HG02759 (cell line): ENCODE data around the gene CORO7.
"Not testable (repeated sequence)": the region's sequence is repeated elsewhere in the genome, so short reads cannot be mapped to it uniquely, and the experiment has no call there.

ENCODE experiments used
- ATAC-seq: cut with Tn5 transposase; IDR thresholded peaks from one replicate; pipeline ENCODE4 v1.9.1; 2021; ENCODE audit warnings: mild to moderate bottlenecking, moderate library complexity; ENCODE audit not compliant: unreplicated experiment

CORO7 gene

DNA sequence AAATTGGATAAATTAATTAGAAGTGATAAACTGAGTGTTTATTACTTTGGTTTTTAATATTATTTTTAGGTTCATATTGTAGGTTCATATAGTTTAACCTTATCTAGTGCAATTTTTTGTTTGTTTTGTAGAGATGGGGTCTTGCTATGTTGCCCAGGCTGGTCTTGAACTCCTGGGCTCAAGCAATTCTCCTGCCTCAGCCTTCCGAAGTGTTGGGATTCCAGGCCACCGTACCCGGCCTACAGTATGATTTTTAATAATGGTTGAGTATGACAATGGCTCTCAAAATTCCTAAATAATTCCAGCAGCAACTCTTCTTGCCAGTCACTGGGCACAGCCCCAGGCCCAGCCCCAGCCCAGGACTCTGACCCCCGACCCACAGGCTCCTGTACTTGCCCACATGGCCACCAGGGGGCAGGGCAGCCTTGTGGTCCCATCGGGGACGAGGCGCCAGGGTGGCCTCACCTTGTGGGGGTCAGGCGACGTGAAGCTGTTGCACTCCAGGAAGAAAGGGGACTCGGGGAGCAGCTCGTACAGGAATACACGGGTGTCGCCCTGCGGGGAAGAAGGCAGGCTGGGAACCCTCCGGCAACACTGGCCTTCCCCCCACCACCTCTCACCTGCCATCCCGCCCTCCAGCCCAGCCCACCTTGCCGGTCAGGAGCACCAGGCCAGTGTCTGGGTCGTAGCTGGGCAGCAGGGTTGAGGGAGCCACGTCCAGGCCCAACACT, 57.4 kb downstream of the CORO7 start:
- no peak for ATAC-seq

- no peak for ATAC-seq
Measured at GRCh38 chr16:4358236-4358635, 58.2 kb downstream of the CORO7 start.

- no peak for ATAC-seq
Measured at GRCh38 chr16:4356820-4357219, 59.6 kb downstream of the CORO7 start.

- ATAC-seq: no peak
Measured at GRCh38 chr16:4354512-4355409, 61.6 kb downstream of the CORO7 start.

- ATAC-seq: no peak
Measured at GRCh38 chr16:4353675-4354074, 62.7 kb downstream of the CORO7 start.

GRCh38 chr16:4352843-4353242, 63.6 kb downstream of the CORO7 start:
- no peak for ATAC-seq

GRCh38 chr16:4351880-4352279, 64.5 kb downstream of the CORO7 start:
- ATAC-seq: no peak

DNA sequence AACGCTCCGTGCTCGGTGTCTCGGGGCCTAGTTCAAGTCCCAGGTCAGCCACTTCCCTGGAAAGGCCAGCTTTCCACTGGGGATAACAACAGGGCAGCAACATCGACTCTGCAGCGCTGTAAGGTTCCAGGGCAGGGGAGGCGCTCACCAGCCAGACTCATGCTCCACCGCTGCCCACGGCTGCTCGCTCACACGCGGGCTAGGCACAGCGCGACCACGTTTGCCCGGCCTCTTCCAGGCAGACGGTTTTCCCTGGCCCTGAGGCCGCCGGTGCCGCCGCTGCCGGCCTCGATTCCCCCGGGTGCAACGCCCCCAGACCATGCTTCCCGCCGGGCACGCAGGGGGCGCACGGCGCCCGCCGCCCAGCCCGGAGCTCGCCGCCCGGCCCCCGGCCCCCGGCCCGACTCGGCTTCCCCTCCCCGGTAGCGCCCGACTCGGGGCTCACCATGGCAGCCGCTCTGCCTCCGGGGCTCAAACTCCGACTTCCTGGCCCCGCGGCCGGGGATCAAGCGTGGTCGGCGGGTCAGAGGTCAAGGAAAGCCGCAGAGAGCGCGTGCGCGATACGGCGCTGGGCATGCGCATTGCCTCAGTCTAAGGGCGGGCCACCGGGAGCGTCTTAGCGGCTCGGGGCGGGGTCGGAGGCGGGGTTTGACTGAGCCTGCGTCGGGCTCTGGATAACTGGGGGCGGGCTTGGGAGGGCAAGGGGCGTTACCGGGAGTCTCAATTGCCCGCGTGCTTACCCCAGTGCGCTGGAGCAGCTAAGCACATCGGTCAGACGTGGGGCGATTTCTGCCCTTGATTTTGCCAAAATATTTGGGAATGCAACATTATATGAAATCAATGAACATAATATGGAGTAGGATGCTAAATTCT, 65.4 kb downstream of the CORO7 start, which contains the start of gene PAM16:
Gene PAM16, minus strand, starts transcription at position 535 of the 873 bp plus-strand sequence. Its CDS starts 87 bp downstream, at position 448.
- ATAC-seq: peak; percentile 94

- ATAC-seq: peak; percentile 1
Measured at GRCh38 chr16:4350365-4350786, 66.0 kb downstream of the CORO7 start.

- no peak for ATAC-seq
Measured at GRCh38 chr16:4349332-4349731, 67.1 kb downstream of the CORO7 start.

DNA sequence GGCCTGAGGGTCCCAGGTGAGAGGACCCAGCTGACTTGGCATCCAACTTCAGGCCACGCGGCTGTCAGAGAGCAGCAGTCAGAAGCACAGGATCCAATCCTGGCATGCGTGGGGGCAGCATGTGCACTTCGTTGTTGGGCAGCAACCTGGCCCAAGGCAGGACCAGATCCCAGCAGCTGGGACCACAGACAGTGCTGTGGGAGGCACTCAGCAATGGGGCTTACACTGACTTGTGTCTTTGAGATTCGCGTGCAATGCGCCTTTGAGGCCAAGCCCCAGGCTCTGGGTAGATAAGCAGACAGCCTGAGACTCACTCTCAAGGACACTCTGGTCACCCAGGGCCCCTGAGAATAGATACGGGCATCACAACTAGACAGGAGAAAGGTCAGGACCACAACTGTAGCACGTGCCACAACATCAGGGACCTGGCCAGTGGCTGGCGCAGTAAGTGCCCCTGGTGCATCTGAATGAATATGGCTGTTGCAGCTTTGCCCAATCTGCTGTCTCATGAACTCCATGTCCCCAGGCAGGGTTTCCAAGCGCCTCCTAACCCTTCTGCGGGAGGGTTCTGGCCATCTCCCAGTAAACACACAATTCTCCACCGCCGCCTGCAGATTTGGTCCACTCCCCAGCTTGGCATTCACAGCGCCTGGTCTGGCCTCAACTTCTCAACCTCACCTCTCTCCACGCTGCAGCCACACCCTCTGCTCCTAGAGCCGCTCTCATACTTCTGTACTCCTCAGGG, 68.5 kb downstream of the CORO7 start:
- ATAC-seq: no peak

DNA sequence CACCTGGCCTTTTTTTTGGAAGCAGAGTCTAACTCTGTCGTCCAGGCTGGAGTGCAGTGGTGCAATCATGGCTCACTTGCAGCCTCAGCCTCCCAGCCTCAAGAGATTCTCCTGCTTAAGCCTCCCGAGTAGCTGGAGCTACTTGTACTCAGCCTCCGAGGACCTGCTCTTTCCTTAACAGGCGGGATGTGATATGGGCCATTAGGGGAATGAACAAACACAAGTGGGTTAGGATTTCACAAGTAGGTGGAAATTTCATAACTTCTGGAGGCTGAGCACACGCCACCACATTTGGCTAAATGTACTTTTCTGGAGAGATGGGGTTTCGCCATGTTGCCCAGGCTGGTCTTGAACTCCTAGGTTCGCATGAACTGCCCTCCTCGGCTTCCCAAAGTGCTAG, 69.4 kb downstream of the CORO7 start:
- ATAC-seq: no peak

DNA sequence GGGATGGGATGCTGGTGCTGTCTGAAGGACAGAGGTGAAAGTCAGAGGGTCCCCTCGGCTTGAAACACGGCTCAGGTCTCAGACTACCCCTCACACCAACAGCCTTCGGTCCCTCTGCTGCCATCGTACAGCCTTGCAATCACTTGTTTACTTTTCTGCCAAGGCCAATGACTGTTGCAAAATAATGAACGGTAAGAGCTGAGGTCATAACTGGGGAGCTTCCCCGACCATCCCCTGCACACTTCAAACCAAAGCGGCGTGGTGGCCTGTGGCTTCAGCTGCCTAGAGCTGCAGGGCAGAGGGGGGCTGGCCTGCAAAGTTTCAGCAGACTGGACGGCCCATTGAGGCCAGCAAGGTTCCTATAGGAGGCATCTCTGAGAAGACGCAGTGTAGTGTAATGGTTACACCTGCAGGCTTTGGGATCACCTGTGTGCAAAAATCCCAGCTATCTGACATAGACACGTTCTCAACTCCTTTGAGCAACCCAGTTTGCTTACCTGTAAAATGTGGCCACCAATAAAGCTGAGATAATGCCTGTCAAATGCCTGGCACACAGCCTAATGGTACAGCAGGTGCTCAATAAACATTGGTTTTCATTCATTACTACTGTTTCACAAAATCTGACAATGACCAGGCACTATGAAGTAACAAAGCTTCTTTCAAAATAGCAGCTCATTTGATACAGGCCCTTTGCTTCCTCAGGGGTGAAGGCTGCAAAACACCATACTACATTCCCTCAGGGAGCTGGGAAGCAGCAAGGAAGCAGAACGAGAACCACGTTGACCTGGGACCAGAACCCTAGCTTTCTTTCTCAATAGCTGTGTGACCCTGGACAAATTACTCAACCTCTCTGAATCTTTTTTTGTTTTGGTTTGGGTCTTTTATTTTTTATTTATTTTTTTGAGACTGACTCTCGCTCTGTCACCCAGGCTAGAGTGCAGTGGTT, 70.3 kb downstream of the CORO7 start:
- ATAC-seq: no peak

DNA sequence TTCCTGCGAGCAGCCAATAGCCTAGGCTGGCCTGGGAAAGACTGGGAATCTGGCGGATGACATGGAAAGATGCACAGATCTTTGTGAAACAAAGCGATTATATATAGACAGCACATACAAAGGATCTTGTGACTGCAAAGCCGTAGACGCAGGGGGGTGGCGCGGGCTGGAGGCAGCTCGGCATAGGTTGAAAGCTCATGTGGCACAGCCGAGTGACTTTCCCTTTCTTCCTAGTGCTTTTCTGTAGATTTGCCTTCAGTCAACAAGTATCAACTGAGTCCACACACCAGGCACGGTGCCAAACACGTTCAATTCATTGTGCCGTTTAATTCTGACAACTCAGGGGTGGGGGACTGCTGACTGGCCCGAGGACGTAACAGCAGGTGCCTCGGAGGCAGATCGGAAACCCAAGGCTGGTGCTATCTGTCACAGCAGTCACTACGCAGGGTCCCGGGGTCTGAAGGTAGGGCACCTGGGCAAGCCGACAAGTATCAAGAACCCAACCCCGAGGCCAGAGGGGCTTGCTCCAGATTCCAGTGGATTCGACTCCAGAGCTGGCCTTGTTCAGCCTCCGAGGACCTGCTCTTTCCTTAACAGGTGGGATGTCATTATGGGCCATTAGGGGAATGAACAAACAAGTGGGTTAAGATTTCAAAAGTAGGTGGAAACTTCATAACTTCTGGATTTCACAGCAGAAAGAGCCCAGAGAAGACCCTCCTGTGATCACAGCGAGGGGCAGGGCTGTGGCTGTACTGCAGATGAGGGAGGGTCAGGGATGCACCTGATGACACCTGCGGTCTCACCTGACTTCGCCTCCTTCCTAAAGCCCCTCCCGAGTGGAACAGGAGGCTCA, 71.2 kb downstream of the CORO7 start:
- ATAC-seq: no peak

DNA sequence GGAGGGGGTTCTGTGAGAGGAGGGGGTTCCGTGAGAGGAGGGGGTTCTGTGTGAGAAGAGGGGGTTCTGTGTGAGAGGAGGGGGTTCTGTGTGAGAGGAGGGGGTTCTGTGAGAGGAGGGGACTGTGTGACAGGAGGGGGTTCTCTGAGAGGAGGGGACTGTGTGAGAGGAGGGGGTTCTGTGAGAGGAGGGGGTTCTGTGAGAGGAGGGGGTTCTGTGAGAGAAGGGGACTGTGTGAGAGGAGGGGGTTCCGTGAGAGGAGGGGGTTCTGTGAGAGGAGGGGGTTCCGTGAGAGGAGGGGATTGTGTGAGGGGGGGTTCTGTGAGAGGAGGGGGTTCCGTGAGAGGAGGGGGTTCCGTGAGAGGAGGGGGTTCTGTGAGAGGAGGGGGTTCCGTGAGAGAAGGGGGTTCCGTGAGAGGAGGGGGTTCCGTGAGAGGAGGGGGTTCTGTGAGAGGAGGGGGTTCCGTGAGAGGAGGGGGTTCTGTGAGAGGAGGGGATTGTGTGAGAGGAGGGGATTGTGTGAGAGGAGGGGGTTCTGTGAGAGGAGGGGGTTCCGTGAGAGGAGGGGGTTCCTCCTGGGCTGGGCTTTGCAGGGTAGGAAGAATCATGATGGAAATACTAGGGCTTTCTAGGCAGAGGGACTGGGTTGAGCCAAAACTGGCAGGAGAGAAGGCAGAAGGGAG, 72.0 kb downstream of the CORO7 start:
- not testable (repeated sequence) for ATAC-seq

GRCh38 chr16:4342866-4343744, 73.3 kb downstream of the CORO7 start:
- no peak for ATAC-seq

GRCh38 chr16:4341250-4341649, 75.1 kb downstream of the CORO7 start:
- ATAC-seq: no peak
